ENCODE results near the gene GALNT14. TPM values are rescaled to one million over a fixed set of nuclear protein-coding genes. Genes with fewer than 3 reads are reported as not detected.

GALNT14 gene
- total RNA-seq, 1 donor from 2014 or later: 5.1 TPM

GRCh38 chr2:31088504-31089195 lies 49.6 kb downstream of the GALNT14 start:
- peak; percentile 24 for DNase-seq (ENCODE audit: low spot score)

- DNase-seq (ENCODE audit: low spot score): no peak
These were observed 50.7 kb downstream of the GALNT14 start for GRCh38 chr2:31087491-31087890.

DNA sequence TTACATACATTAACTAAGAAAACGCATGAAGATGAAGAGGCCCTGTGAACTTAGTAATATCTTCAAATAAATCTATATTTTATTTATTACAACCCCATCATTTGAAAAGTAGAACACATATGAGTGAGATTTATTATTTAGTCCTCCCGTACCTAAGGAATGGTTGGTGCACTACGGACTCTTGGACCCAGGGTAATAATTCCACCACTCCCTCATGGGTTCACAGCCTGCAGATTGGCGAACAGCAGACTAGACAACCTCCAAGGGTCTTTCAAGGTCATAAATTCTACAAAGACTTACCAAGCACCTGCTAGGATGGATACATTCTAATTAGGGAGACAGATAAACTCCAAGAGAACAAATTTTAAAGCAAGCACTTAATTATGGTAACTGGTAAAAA lies 51.6 kb downstream of the GALNT14 start:
- no peak for DNase-seq (ENCODE audit: low spot score)

DNA sequence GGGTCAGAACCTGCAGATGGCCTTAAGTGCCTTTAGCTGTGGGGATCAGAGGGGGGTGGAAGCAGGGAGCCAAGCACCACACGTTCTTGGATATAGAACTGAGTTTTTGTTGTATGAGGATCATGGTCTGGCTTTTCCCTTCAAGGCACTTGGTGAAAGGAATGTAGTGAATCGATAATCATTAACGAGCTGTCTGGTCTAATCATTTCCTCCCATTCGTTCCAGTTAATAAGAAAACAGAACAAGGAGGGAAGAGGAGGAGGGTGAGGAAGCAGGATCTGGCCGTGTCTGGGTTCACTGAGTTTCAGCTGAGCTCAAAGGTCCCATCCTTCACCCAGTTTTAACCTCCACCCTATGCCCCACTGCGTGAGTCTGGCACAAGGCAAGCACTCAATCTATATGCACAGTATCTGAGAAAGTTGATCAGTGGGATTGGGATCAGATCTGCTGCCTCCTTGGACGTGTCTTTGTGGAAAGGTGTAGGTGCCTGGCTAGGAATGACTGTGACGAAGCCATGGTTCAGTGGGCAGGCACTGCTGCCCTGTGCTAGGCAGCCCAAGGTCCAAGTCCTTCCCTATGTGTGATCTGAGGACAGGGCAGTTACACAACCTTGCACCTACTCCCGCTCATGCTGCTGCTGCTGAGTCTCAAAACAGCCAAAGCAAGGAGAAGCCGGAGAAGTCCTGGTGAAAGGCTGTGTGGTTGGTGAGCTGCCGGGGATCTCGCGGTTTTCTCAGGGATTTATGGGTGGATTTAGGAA lies 54.8 kb downstream of the GALNT14 start:
- peak; percentile 8 for DNase-seq (ENCODE audit: low spot score)

DNA sequence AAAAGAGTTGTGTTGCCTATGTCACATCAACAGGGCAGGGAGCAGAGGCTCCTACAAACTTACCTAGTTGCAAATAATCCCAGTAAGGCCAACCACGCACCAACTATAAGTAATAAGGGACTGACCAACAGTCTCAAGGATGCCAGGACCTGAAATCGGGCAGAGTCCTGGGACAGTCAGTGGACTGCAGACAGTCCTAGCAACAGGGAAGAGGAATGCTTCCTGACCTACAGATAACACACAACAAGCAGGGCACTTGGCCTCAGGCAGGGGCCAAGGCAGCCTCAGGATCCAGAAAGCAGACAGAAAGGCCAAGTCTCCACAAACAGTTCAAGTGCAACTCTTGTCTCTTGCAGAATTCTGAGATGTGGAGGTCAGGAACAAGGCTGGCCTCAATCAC lies 56.2 kb downstream of the GALNT14 start:
- no peak for DNase-seq (ENCODE audit: low spot score)

DNA sequence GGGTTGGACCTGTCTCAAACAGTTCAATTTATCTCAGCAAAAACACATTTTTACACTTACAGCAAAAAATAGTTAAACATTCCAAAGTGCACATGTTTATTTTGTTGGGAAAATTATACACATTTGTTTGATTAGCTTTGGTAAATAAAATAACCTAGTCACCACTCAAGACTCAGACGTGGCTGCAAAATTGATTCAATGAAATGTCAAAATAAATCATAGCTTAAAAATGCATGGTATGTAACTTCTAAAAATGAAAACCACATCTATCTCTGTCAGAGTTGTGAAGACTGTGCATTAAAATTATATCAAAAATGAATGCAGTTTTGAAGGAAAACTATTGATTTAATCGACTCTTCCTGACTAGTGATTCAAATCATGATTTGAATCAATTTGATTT lies 56.7 kb downstream of the GALNT14 start:
- no peak for DNase-seq (ENCODE audit: low spot score)

DNA sequence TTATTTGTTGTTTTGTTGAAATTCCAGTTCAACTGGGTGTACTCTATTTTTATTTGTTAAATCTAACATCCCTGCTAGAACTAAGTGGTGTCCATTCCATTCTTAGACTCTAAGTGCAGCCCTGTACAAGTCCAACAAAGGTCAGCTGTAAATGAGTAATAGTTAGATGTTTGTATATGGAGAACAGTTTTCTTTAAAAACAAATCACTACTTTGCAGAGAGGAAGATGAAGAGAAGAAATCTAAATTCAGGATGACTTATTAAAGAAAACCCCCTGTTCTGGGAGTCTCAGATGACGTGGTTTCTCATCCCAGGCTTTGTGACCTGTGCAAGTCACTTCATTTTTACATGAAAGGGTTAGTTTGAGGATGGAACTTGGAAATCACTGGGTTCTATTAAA lies 57.9 kb downstream of the GALNT14 start:
- DNase-seq (ENCODE audit: low spot score): no peak

DNA sequence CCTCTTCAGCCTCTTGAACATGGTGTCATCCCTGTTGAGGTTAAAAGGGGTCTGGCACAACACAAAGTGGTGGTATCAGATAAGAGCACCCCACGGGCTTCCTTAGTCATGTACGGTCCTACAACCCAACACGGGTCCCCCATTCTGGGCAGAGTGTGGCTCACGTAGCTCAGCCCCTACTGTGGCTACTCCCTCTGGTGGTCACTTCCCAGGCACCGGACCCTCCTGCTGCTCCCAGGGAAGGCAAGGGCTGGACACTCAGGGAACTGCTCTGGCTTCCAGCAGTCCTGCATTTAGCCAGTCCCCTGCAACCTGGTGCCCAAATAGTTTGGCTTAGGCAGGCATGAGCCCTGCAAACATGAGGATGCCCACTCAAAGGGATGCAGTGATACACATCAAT lies 58.6 kb downstream of the GALNT14 start:
- no peak for DNase-seq (ENCODE audit: low spot score)

DNA sequence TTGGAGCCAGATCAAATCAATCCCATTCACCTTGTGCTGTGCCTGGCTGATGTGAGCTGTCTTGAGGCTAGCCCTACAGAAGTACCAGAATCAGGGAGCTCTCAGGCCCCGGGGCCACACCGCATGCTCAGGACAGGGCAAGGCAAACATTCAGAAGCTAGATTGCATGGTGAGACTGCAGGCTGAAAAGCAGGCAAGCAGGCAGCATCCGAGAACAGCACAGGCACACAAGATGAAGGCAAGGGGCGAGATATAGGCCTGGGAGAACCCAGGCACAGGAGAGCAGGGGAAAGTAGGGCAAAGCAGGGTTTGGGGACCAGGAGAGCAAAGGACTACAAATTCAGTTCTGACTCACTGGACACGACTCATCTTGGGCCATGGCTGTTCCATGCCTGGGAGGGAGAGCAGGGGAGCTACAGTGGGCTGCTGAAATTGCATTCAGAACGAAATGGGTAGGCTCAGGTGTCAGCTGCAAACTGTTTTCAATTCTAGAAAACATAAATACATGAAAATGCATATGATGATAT lies 59.6 kb downstream of the GALNT14 start:
- DNase-seq (ENCODE audit: low spot score): no peak

DNA sequence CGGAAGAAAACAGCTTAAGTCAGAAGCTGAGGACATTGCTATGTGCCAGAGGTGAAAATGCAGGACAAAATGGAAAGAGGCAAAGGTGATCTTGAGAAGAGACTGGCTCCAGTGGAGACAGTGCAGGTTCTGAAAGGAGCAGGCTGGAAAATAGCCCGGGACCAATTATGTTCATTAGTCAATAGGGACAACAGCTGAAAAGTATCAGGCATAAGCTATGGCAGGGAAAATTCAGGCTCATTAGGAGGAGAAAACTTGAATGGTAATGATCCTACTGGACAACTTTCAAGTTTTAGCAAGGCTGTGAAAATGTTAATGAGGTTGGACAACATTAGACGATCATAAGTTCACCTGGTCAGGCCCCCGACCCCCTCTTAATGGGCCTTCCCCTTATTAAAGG lies 60.2 kb downstream of the GALNT14 start:
- DNase-seq (ENCODE audit: low spot score): no peak

GRCh38 chr2:31075941-31076590 lies 62.2 kb downstream of the GALNT14 start:
- DNase-seq (ENCODE audit: low spot score): no peak

- DNase-seq (ENCODE audit: low spot score): no peak
These were observed 62.8 kb downstream of the GALNT14 start for GRCh38 chr2:31075431-31075830.

- DNase-seq (ENCODE audit: low spot score): no peak
These were observed 66.5 kb downstream of the GALNT14 start for GRCh38 chr2:31071741-31072140.

- peak; percentile 42 for DNase-seq (ENCODE audit: low spot score)
These were observed 67.7 kb downstream of the GALNT14 start for GRCh38 chr2:31070339-31071125.

DNA sequence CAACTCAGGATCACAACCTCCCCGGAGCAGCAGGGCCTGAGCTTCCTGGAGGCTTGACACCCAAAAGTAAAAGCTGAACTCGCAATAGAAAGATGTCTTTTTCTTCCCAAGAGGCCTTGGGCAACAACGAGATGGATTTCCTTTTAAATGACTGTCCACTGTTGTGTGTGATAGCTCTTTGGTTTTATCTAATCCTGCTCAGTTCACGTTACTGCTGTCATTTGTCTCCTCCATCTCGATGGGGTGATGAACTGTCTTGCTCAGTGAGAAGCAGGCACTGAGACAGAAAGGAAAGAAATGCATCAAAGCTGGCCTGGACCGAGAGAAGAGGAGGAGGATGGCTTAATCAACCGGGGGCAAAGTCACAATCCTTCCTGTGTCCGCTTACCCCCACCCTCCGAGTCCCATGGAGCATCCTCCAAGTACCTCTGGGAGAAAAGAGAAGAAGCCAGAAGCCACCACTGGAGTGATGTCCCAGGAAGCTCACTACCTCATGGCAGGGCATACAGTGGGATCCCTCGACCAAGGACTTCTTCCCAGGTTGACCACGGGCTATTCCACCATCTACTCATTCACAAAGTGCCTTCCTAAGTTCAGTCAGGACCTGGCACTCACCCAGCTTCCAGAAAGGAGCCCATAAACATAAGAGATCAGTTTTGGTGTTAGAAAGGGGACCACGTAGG lies 68.5 kb downstream of the GALNT14 start:
- no peak for DNase-seq (ENCODE audit: low spot score)

GRCh38 chr2:31067259-31067658 lies 71.0 kb downstream of the GALNT14 start:
- DNase-seq (ENCODE audit: low spot score): no peak

DNA sequence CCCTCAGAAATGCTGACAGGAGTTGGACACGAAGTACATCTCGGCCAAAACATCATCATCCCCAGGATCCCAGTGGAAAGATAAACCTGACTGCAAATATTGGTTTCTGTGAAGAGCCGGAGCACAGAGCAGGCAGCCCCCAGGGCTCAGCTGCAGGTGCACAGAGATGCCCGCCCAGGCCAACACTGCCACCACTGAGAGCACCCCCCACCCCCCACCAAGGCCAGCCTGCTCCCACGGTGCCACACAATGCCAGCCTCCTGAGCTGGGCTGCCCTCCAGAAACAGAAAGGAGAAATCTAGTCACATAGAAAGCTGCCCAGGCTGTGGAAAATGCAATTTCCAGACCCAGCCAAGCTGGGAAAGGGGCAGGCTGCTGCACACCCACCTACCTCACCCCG lies 71.7 kb downstream of the GALNT14 start:
- no peak for DNase-seq (ENCODE audit: low spot score)

DNA sequence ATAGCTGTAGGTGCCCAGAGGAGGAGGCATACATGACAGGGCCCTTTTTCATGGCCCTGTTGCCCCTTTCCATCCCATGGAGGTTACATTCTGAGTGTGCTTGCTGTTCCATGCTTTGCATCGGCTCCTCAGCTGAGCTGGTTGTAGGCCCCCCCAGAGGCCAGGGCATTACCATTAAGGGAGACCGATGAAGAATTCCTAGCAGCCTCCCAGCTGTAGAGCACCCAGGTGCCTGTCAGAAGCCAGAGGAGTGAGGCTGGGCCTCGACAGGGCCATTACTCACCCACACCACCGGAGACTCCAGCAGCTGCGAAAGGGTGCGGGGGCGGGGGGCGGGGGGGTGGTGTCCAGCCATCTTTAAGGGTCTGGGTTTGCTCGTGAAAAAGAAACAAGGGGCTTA lies 72.2 kb downstream of the GALNT14 start:
- DNase-seq (ENCODE audit: low spot score): no peak

GRCh38 chr2:31065356-31065755 lies 72.9 kb downstream of the GALNT14 start:
- DNase-seq (ENCODE audit: low spot score): no peak

GRCh38 chr2:31060397-31060796 lies 77.8 kb downstream of the GALNT14 start:
- DNase-seq (ENCODE audit: low spot score): no peak
